ENCODE data around the gene ANKMY1. TPM values are rescaled to one million over a fixed set of nuclear protein-coding genes. Genes with fewer than 3 reads are reported as not detected.

Gene ANKMY1
- total and polyA plus RNA-seq, 2 donors (not counting 1 experiment from before 2014, with no cell fraction given) = 51.7 to 72.1 TPM

DNA sequence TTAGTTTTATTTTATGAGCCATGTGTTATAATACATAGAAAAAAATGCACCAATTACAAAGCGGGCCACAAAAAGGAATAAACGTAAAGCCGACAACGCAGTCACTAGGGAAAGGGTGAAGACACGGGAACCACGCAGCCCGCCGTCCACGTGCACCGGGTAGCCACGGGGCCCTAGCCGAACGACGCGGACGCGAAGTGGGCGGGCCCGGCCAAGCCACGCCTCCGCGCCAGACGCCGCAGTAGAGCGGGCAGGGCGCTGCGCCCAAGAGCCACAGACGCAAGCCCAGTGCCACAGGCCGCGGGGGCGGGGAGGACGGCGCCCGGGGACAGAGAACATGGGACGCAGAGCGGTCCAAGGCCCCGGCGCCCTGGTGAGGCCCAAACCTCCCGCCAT lies 2.3 kb upstream of the ANKMY1 start, which contains the start of gene DUSP28:
Gene DUSP28 (plus strand): TSS at position 274 of the 396 bp plus-strand sequence. CDS start 328 bp downstream, outside the sequence.
- Histone ChIP-seq H3K36me3 (replicated peaks in 1 of 2; ENCODE audit: control extremely low read depth in 1 of 2, control insufficient read depth in 1 of 2, extremely low read depth in 1 of 2, insufficient read depth in 2 of 2, low read length in 1 of 2) (peaks cover 0 to 13% of the 10 kb centered on the region in 2 experiments), H3K9ac (ENCODE audit: low read length) (peak within 1 kb of the TSS; percentile 92), H3K79me2 (ENCODE audit: control insufficient read depth, insufficient read depth, low read length) (peaks cover 76% of the 10 kb centered on the region), H3K4me3 (ENCODE audit: control extremely low read depth in 1 of 5, extremely low read depth in 1 of 5, insufficient read depth in 1 of 5, low read depth in 2 of 5, low read length in 4 of 5) (peak within 1 kb of the TSS; percentile 65 to 86 (median 74)), H3K4me1 (ENCODE audit: control insufficient read depth in 2 of 2, insufficient read depth in 2 of 2, low read length in 2 of 2) (peaks cover 45 to 60% of the 10 kb centered on the region in 2 donors), H4K20me1 (ENCODE audit: control insufficient read depth, insufficient read depth, low read length, poor library complexity, severe bottlenecking) (peaks cover 49% of the 10 kb centered on the region), H3K27ac (ENCODE audit: low read length in 2 of 2) (peak within 1 kb of the TSS; percentile 89 to 98), H3K4me2 (replicated peaks; ENCODE audit: low read depth, low read length, poor library complexity, severe bottlenecking) (peak within 1 kb of the TSS; percentile 87), H2AFZ (ENCODE audit: insufficient read depth, low read depth, low read length, poor library complexity, severe bottlenecking) (peak within 1 kb of the TSS; percentile 67), H3K27me3 (replicated peaks in 1 of 4; ENCODE audit: control extremely low read depth in 1 of 4, control insufficient read depth in 3 of 4, insufficient read depth in 4 of 4, low read length in 3 of 4) (no peaks in the 10 kb centered on the region), H3K9me3 (ENCODE audit: control extremely low read depth in 1 of 3, control insufficient read depth in 2 of 3, insufficient read depth in 1 of 3, low read length in 2 of 3) (no peaks in the 10 kb centered on the region)
- peak within 1 kb of the TSS; percentile 81 for H3K4me3 Mint-ChIP-seq
- ChIA-PET CTCF (interaction anchor here (0.6 to 7.8 kb wide), 3 partner anchors 8 to 26 kb away, joined by 4 to 126 read pairs (median 4); partner anchors contain the start of gene CAPN10), POLR2A (interaction anchor here (0.9 to 2.7 kb wide), 2 partner anchors 27 to 46 kb away, joined by 4 to 59 read pairs; partner anchors contain the start of gene CAPN10)
- WGBS (ENCODE audit: insufficient coverage) = under 1% methylated on average over 39 of the region's 39 CpGs
- H3K4me1 Mint-ChIP-seq = peaks cover 67% of the 10 kb centered on the region
- intact Hi-C loops (cut with micrococcal nuclease) = loop anchor here (1.0 to 10.0 kb wide), 9 partner anchors 8 to 1322 kb away; partner anchors contain the start of genes ATG4B, FARP2, GPC1 and HDLBP
- no peak for TF ChIP-seq EZH2 (IDR thresholded peaks at IDR 0.05; ENCODE audit: borderline replicate concordance, insufficient read depth, low read depth, low read length, poor library complexity, severe bottlenecking)
- TF ChIP-seq, protein P1, sequence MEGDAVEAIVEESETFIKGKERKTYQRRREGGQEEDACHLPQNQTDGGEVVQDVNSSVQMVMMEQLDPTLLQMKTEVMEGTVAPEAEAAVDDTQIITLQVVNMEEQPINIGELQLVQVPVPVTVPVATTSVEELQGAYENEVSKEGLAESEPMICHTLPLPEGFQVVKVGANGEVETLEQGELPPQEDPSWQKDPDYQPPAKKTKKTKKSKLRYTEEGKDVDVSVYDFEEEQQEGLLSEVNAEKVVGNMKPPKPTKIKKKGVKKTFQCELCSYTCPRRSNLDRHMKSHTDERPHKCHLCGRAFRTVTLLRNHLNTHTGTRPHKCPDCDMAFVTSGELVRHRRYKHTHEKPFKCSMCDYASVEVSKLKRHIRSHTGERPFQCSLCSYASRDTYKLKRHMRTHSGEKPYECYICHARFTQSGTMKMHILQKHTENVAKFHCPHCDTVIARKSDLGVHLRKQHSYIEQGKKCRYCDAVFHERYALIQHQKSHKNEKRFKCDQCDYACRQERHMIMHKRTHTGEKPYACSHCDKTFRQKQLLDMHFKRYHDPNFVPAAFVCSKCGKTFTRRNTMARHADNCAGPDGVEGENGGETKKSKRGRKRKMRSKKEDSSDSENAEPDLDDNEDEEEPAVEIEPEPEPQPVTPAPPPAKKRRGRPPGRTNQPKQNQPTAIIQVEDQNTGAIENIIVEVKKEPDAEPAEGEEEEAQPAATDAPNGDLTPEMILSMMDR (IDR thresholded peaks at IDR 0.05) = no peak
- DNase-seq (peak; percentile 96), ATAC-seq (ENCODE audit: low read depth) (peak; percentile 63)
- H3K27me3 Mint-ChIP-seq = no peaks in the 10 kb centered on the region
- peak within 1 kb of the TSS; percentile 96 for H3K27ac Mint-ChIP-seq
- H3K9me3 Mint-ChIP-seq (ENCODE audit: insufficient read depth) = no peaks in the 10 kb centered on the region

DNA sequence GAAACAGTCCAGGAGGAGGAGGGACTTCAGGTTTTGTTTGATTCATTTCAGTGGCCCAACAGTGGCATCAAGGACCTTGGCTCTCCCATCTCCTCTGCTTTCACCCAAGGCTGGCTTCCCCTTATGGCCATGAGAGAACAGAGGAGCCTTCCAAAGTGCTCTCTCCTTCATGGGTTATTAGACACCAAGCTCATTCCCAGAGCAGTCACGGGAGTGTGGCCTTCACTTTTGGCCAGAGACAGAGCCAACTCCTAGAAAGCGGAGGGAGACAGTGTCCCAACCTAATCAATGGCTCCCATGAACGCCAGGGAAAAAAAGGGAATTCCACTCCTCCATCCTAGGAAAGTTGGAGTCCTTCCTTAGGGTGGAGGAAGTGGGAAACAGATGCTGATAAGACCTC lies 1.5 kb upstream of the ANKMY1 start:
- Histone ChIP-seq H3K9me3 (ENCODE audit: control extremely low read depth in 1 of 3, control insufficient read depth in 2 of 3, insufficient read depth in 1 of 3, low read length in 2 of 3) (no peaks in the 10 kb centered on the region), H3K4me1 (ENCODE audit: control insufficient read depth in 2 of 2, insufficient read depth in 2 of 2, low read length in 2 of 2) (peaks cover 39 to 52% of the 10 kb centered on the region in 2 donors), H4K20me1 (ENCODE audit: control insufficient read depth, insufficient read depth, low read length, poor library complexity, severe bottlenecking) (peaks cover 57% of the 10 kb centered on the region), H3K4me2 (replicated peaks; ENCODE audit: low read depth, low read length, poor library complexity, severe bottlenecking) (peak overlapping the region; percentile 87), H3K9ac (ENCODE audit: low read length) (peak overlapping the region; percentile 92), H3K4me3 (ENCODE audit: control extremely low read depth in 1 of 5, extremely low read depth in 1 of 5, insufficient read depth in 1 of 5, low read depth in 2 of 5, low read length in 4 of 5) (peak overlapping the region in 1 of 5 experiments; percentile 74), H3K27ac (ENCODE audit: low read length in 2 of 2) (peak overlapping the region in 1 of 2 donors; percentile 98), H3K79me2 (ENCODE audit: control insufficient read depth, insufficient read depth, low read length) (peaks cover 76% of the 10 kb centered on the region), H3K36me3 (replicated peaks in 1 of 2; ENCODE audit: control extremely low read depth in 1 of 2, control insufficient read depth in 1 of 2, extremely low read depth in 1 of 2, insufficient read depth in 2 of 2, low read length in 1 of 2) (peaks cover 0 to 17% of the 10 kb centered on the region in 2 experiments), H2AFZ (ENCODE audit: insufficient read depth, low read depth, low read length, poor library complexity, severe bottlenecking) (no peak overlapping the region), H3K27me3 (replicated peaks in 1 of 4; ENCODE audit: control extremely low read depth in 1 of 4, control insufficient read depth in 3 of 4, insufficient read depth in 4 of 4, low read length in 3 of 4) (no peaks in the 10 kb centered on the region)
- ChIA-PET CTCF (interaction anchor here (0.6 to 0.9 kb wide), 2 partner anchors 17 to 45 kb away, joined by 4 to 5 read pairs; no protein-coding TSS in a partner anchor), POLR2A (interaction anchor here (2.7 kb wide), 1 partner anchor 27 kb away, joined by 59 read pairs; the partner anchor contains the start of gene CAPN10)
- Mint-ChIP-seq H3K9me3 (ENCODE audit: insufficient read depth) (no peaks in the 10 kb centered on the region), H3K4me3 (peak overlapping the region; percentile 81), H3K27me3 (no peaks in the 10 kb centered on the region), H3K4me1 (peaks cover 59% of the 10 kb centered on the region), H3K27ac (peak overlapping the region; percentile 96)
- DNase-seq (no peak), ATAC-seq (ENCODE audit: low read depth) (no peak)
- TF ChIP-seq, protein P1 (IDR thresholded peaks at IDR 0.05) = no peak
- no peak for TF ChIP-seq EZH2 (IDR thresholded peaks at IDR 0.05; ENCODE audit: borderline replicate concordance, insufficient read depth, low read depth, low read length, poor library complexity, severe bottlenecking)
- 80% methylated on average over 1 of the region's 3 CpGs for WGBS (ENCODE audit: insufficient coverage)
- intact Hi-C loops (cut with micrococcal nuclease) = no loop called here
